ENCODE data around the gene APP.
A peak's percentile ranks its signal among the peaks of the same experiment; 100 is the strongest.

APP gene

GRCh38 chr21:26138615-26139257 is 31.8 kb downstream of the APP start (continued):
- TF ChIP-seq, protein P1, sequence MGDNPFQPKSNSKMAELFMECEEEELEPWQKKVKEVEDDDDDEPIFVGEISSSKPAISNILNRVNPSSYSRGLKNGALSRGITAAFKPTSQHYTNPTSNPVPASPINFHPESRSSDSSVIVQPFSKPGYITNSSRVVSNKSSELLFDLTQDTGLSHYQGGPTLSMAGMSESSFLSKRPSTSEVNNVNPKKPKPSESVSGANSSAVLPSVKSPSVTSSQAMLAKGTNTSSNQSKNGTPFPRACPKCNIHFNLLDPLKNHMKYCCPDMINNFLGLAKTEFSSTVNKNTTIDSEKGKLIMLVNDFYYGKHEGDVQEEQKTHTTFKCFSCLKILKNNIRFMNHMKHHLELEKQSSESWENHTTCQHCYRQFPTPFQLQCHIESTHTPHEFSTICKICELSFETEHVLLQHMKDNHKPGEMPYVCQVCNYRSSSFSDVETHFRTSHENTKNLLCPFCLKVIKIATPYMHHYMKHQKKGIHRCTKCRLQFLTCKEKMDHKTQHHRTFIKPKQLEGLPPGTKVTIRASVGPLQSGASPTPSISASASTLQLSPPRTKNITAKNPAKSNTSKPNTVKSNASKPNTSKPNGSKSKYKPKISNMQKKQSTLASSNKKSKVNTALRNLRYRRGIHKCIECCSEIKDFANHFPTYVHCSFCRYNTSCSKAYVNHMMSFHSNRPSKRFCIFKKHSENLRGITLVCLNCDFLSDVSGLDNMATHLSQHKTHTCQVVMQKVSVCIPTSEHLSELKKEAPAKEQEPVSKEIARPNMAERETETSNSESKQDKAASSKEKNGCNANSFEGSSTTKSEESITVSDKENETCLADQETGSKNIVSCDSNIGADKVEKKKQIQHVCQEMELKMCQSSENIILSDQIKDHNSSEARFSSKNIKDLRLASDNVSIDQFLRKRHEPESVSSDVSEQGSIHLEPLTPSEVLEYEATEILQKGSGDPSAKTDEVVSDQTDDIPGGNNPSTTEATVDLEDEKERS (tag by site-specific recombination; IDR thresholded peaks at IDR 0.05), result no peak; the same call in 1 of the 2 replicates
- TF ChIP-seq WT1 (tag by site-specific recombination; IDR thresholded peaks at IDR 0.05) (peak; percentile 10; the same call in 1 of the 2 replicates), ZNF76 (tag by site-specific recombination; IDR thresholded peaks at IDR 0.05; ENCODE audit: borderline replicate concordance, low read depth) (no peak), ZIC2 (tag by site-specific recombination; IDR thresholded peaks at IDR 0.05) (no peak), ZNF302 (tag by site-specific recombination; IDR thresholded peaks at IDR 0.05; ENCODE audit: low read depth) (no peak), ZNF174 (tag by site-specific recombination; IDR thresholded peaks at IDR 0.05) (no peak), ZEB2 (tag by site-specific recombination; IDR thresholded peaks at IDR 0.05) (peak; percentile 71), OSR2 (tag by site-specific recombination; IDR thresholded peaks at IDR 0.05) (peak; percentile 88), ZNF670 (tag by site-specific recombination; IDR thresholded peaks at IDR 0.05; ENCODE audit: low read depth) (no peak), ZBTB7A (tag by site-specific recombination; IDR thresholded peaks at IDR 0.05; ENCODE audit: low read depth) (no peak), PRDM6 (tag by site-specific recombination; IDR thresholded peaks at IDR 0.05) (peak; percentile 86), REST (tag by site-specific recombination; IDR thresholded peaks at IDR 0.05) (no peak), ZNF426 (tag by site-specific recombination; IDR thresholded peaks at IDR 0.05) (no peak), ZNF692 (tag by site-specific recombination; IDR thresholded peaks at IDR 0.05) (peak; percentile 73; the same call in 1 of the 2 replicates)
- TF ChIP-seq, protein P2, sequence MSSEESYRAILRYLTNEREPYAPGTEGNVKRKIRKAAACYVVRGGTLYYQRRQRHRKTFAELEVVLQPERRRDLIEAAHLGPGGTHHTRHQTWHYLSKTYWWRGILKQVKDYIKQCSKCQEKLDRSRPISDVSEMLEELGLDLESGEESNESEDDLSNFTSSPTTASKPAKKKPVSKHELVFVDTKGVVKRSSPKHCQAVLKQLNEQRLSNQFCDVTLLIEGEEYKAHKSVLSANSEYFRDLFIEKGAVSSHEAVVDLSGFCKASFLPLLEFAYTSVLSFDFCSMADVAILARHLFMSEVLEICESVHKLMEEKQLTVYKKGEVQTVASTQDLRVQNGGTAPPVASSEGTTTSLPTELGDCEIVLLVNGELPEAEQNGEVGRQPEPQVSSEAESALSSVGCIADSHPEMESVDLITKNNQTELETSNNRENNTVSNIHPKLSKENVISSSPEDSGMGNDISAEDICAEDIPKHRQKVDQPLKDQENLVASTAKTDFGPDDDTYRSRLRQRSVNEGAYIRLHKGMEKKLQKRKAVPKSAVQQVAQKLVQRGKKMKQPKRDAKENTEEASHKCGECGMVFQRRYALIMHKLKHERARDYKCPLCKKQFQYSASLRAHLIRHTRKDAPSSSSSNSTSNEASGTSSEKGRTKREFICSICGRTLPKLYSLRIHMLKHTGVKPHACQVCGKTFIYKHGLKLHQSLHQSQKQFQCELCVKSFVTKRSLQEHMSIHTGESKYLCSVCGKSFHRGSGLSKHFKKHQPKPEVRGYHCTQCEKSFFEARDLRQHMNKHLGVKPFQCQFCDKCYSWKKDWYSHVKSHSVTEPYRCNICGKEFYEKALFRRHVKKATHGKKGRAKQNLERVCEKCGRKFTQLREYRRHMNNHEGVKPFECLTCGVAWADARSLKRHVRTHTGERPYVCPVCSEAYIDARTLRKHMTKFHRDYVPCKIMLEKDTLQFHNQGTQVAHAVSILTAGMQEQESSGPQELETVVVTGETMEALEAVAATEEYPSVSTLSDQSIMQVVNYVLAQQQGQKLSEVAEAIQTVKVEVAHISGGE (tag by site-specific recombination; conservative IDR thresholded peaks at IDR 0.05; ENCODE audit: low read depth), result peak; percentile 78
- TF ChIP-seq, protein P3, sequence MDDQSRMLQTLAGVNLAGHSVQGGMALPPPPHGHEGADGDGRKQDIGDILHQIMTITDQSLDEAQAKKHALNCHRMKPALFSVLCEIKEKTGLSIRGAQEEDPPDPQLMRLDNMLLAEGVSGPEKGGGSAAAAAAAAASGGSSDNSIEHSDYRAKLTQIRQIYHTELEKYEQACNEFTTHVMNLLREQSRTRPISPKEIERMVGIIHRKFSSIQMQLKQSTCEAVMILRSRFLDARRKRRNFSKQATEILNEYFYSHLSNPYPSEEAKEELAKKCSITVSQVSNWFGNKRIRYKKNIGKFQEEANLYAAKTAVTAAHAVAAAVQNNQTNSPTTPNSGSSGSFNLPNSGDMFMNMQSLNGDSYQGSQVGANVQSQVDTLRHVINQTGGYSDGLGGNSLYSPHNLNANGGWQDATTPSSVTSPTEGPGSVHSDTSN (CRISPR knock-in tag; IDR thresholded peaks at IDR 0.05), result no peak
- TF ChIP-seq, protein P4, sequence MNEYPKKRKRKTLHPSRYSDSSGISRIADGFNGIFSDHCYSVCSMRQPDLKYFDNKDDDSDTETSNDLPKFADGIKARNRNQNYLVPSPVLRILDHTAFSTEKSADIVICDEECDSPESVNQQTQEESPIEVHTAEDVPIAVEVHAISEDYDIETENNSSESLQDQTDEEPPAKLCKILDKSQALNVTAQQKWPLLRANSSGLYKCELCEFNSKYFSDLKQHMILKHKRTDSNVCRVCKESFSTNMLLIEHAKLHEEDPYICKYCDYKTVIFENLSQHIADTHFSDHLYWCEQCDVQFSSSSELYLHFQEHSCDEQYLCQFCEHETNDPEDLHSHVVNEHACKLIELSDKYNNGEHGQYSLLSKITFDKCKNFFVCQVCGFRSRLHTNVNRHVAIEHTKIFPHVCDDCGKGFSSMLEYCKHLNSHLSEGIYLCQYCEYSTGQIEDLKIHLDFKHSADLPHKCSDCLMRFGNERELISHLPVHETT (tag by site-specific recombination; IDR thresholded peaks at IDR 0.05), result no peak
- TF ChIP-seq, protein P5, sequence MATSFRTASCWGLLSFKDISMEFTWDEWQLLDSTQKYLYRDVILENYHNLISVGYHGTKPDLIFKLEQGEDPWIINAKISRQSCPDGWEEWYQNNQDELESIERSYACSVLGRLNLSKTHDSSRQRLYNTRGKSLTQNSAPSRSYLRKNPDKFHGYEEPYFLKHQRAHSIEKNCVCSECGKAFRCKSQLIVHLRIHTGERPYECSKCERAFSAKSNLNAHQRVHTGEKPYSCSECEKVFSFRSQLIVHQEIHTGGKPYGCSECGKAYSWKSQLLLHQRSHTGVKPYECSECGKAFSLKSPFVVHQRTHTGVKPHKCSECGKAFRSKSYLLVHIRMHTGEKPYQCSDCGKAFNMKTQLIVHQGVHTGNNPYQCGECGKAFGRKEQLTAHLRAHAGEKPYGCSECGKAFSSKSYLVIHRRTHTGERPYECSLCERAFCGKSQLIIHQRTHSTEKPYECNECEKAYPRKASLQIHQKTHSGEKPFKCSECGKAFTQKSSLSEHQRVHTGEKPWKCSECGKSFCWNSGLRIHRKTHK (tag by site-specific recombination; IDR thresholded peaks at IDR 0.05), result no peak

Measured in HEK293 (cell line).